Measurements from ENCODE around the gene ATP1A2. TPM values are rescaled to one million over a fixed set of nuclear protein-coding genes. Genes with fewer than 3 reads are reported as not detected.

The ATP1A2 gene
- total RNA-seq, 2 experiments from 2014 or later: not detected

- Mint-ChIP-seq H3K36me3 (ENCODE audit: low read depth) (no peaks in the 10 kb centered on the region), H3K4me3 (no peak overlapping the region), H3K4me1 (ENCODE audit: low read depth) (no peaks in the 10 kb centered on the region), H3K9me3 (ENCODE audit: insufficient read depth) (no peaks in the 10 kb centered on the region), H3K27me3 (ENCODE audit: low read depth) (peaks cover 18% of the 10 kb centered on the region), H3K27ac (no peak overlapping the region)
- POLR2A ChIA-PET: no interaction called here
- CTCF ChIA-PET: interaction anchor here (2.3 kb wide), 1 partner anchor 59 kb away, joined by 5 read pairs; no protein-coding TSS in a partner anchor
- no peak for DNase-seq
- no peak for ATAC-seq
Observed at GRCh38 chr1:160137216-160137862, 21.8 kb downstream of the ATP1A2 start.

GRCh38 chr1:160139840-160140239, 24.3 kb downstream of the ATP1A2 start:
- POLR2A ChIA-PET: no interaction called here
- CTCF ChIA-PET: no interaction called here
- Mint-ChIP-seq H3K4me1 (ENCODE audit: low read depth) (no peaks in the 10 kb centered on the region), H3K27me3 (ENCODE audit: low read depth) (peaks cover 13% of the 10 kb centered on the region), H3K36me3 (ENCODE audit: low read depth) (no peaks in the 10 kb centered on the region), H3K4me3 (no peak overlapping the region), H3K27ac (no peak overlapping the region), H3K9me3 (ENCODE audit: insufficient read depth) (no peaks in the 10 kb centered on the region)
- DNase-seq (no peak), ATAC-seq (no peak)

DNA sequence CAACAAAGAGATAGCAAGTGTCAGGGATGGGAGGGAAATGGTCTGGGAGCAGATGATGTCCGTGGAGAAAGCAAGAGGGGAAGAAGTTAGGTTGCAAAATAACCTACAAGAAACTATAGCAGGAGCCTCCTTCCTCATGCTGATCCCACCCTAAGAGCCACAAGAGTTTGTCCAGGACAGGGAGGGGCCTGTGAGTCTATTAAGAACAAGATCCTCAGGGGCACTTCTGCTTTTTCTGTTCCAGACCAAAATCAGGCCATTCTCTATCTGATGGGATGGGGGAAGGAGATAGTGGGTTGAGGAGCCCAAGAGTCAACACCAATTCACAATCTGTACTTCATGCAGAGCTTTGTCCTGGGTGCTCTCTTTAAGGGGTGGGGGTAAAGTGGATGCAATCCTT, 28.1 kb downstream of the ATP1A2 start:
- Mint-ChIP-seq H3K27ac (no peak overlapping the region), H3K9me3 (ENCODE audit: insufficient read depth) (no peaks in the 10 kb centered on the region), H3K36me3 (ENCODE audit: low read depth) (no peaks in the 10 kb centered on the region), H3K4me3 (no peak overlapping the region), H3K4me1 (ENCODE audit: low read depth) (no peaks in the 10 kb centered on the region), H3K27me3 (ENCODE audit: low read depth) (peaks cover 13% of the 10 kb centered on the region)
- POLR2A ChIA-PET: no interaction called here
- DNase-seq (no peak), ATAC-seq (no peak)
- CTCF ChIA-PET: no interaction called here

DNA sequence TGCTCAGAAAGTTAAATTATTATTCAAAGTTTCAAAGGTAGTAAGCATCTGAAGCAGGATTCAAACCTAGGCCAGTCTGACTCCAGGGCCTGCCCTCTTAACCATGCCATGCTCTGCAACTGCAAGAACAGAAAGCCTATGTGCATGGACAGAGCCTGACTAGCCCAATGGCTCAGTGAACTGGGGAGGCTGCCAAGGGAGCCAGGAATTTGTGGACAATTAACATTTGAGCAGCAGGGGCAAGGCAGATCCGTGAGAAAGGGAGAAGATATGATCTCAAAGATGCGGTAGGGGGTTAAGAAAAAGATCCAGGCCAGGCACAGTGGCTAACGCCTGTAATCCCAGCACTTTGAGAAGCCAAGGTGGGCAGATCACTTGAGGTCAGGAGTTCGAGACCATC, 29.4 kb downstream of the ATP1A2 start:
- Mint-ChIP-seq H3K27me3 (ENCODE audit: low read depth) (peaks cover 11% of the 10 kb centered on the region), H3K9me3 (ENCODE audit: insufficient read depth) (no peaks in the 10 kb centered on the region), H3K4me3 (no peak overlapping the region), H3K27ac (no peak overlapping the region), H3K36me3 (ENCODE audit: low read depth) (no peaks in the 10 kb centered on the region), H3K4me1 (ENCODE audit: low read depth) (no peaks in the 10 kb centered on the region)
- ChIA-PET CTCF (interaction anchor here (0.9 kb wide), 1 partner anchor 107 kb away, joined by 3 read pairs; no protein-coding TSS in a partner anchor), POLR2A (no interaction called here)
- DNase-seq (no peak), ATAC-seq (no peak)

- no peak for DNase-seq
- Mint-ChIP-seq H3K27ac (no peak overlapping the region), H3K4me3 (no peak overlapping the region), H3K9me3 (ENCODE audit: insufficient read depth) (no peaks in the 10 kb centered on the region), H3K4me1 (ENCODE audit: low read depth) (no peaks in the 10 kb centered on the region), H3K36me3 (ENCODE audit: low read depth) (no peaks in the 10 kb centered on the region), H3K27me3 (ENCODE audit: low read depth) (peaks cover 9% of the 10 kb centered on the region)
- POLR2A ChIA-PET: no interaction called here
- ATAC-seq: no peak
- CTCF ChIA-PET: no interaction called here
Observed at GRCh38 chr1:160146107-160146506, 30.5 kb downstream of the ATP1A2 start.

DNA sequence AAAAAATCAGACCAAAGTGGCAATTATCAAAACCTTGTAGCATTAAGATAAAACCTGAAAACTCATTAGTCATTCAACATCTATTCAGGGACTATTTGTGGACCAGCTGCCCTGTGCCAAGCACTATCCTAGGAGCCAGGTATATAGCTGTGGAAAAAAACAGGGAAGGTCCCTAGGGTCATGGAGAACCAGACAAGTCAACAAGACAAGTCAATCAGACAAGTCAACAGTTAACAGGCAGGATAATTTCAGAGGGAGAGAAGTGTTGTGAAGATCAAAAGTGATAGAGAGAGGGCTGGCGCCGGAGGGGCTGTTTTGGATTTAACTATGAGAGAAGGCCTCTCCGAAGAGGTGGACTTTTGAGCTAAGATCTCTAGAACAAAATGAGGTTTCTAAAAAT, 32.6 kb downstream of the ATP1A2 start:
- H3K9me3 Mint-ChIP-seq (ENCODE audit: insufficient read depth): no peaks in the 10 kb centered on the region
- DNase-seq: no peak
- no peak overlapping the region for H3K4me3 Mint-ChIP-seq
- H3K27ac Mint-ChIP-seq: no peak overlapping the region
- CTCF ChIA-PET: no interaction called here
- H3K27me3 Mint-ChIP-seq (ENCODE audit: low read depth): peaks cover 6% of the 10 kb centered on the region
- no peaks in the 10 kb centered on the region for H3K36me3 Mint-ChIP-seq (ENCODE audit: low read depth)
- POLR2A ChIA-PET: no interaction called here
- no peaks in the 10 kb centered on the region for H3K4me1 Mint-ChIP-seq (ENCODE audit: low read depth)
- ATAC-seq: no peak

GRCh38 chr1:160149233-160149632, 33.7 kb downstream of the ATP1A2 start:
- ChIA-PET CTCF (no interaction called here), POLR2A (interaction anchor here (0.5 to 0.6 kb wide), 2 partner anchors 45 to 162 kb away, joined by 3 to 4 read pairs; no protein-coding TSS in a partner anchor)
- Mint-ChIP-seq H3K4me3 (no peak overlapping the region), H3K27ac (no peak overlapping the region), H3K4me1 (ENCODE audit: low read depth) (no peaks in the 10 kb centered on the region), H3K9me3 (ENCODE audit: insufficient read depth) (no peaks in the 10 kb centered on the region), H3K36me3 (ENCODE audit: low read depth) (no peaks in the 10 kb centered on the region), H3K27me3 (ENCODE audit: low read depth) (peaks cover 2% of the 10 kb centered on the region)
- DNase-seq (no peak), ATAC-seq (no peak)

GRCh38 chr1:160149716-160150115, 34.2 kb downstream of the ATP1A2 start:
- Mint-ChIP-seq H3K36me3 (ENCODE audit: low read depth) (no peaks in the 10 kb centered on the region), H3K27me3 (ENCODE audit: low read depth) (peaks cover 2% of the 10 kb centered on the region), H3K4me1 (ENCODE audit: low read depth) (no peaks in the 10 kb centered on the region), H3K4me3 (no peak overlapping the region), H3K27ac (no peak overlapping the region), H3K9me3 (ENCODE audit: insufficient read depth) (no peaks in the 10 kb centered on the region)
- POLR2A ChIA-PET: interaction anchor here (0.5 to 0.6 kb wide), 2 partner anchors 46 to 161 kb away, joined by 3 to 4 read pairs; no protein-coding TSS in a partner anchor
- CTCF ChIA-PET: no interaction called here
- ATAC-seq (no peak), DNase-seq (no peak)

GRCh38 chr1:160151303-160151702, 35.7 kb downstream of the ATP1A2 start, which contains the start of gene ATP1A4:
Gene ATP1A4, plus strand, starts transcription at chr1:160151603. Its CDS starts 438 bp downstream, at chr1:160152041.
- ChIA-PET POLR2A (no interaction called here), CTCF (no interaction called here)
- Mint-ChIP-seq H3K27ac (no peak within 1 kb of the TSS), H3K4me3 (no peak within 1 kb of the TSS), H3K4me1 (ENCODE audit: low read depth) (no peaks in the 10 kb centered on the region), H3K9me3 (ENCODE audit: insufficient read depth) (no peaks in the 10 kb centered on the region), H3K36me3 (ENCODE audit: low read depth) (no peaks in the 10 kb centered on the region), H3K27me3 (ENCODE audit: low read depth) (peaks cover 9% of the 10 kb centered on the region)
- no peak for ATAC-seq
- no peak for DNase-seq

DNA sequence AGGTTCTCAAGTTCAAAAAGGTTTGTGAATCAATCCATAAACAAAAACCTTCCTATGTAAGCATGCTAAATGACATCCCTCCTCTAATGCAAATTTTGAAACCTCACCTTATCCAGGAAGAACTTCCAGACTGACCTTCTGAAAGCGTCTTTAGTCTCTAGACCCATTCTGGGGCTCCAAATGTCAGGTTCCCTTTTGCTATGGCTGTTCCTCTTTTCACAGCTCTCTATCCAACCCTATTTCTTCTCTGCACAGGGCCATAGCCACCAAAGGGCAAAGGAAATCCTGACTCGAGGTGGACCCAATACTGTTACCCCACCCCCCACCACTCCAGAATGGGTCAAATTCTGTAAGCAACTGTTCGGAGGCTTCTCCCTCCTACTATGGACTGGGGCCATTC, 39.2 kb downstream of the ATP1A2 start:
- no peak for DNase-seq
- no peaks in the 10 kb centered on the region for H3K4me1 Mint-ChIP-seq (ENCODE audit: low read depth)
- no peaks in the 10 kb centered on the region for H3K36me3 Mint-ChIP-seq (ENCODE audit: low read depth)
- CTCF ChIA-PET: interaction anchor here (1.0 kb wide), 1 partner anchor 13 kb away, joined by 3 read pairs; no protein-coding TSS in a partner anchor
- POLR2A ChIA-PET: no interaction called here
- no peak overlapping the region for H3K27ac Mint-ChIP-seq
- ATAC-seq: no peak
- no peak overlapping the region for H3K4me3 Mint-ChIP-seq
- no peaks in the 10 kb centered on the region for H3K9me3 Mint-ChIP-seq (ENCODE audit: insufficient read depth)
- peaks cover 24% of the 10 kb centered on the region for H3K27me3 Mint-ChIP-seq (ENCODE audit: low read depth)

- H3K27me3 Mint-ChIP-seq (ENCODE audit: low read depth): peaks cover 29% of the 10 kb centered on the region
- H3K27ac Mint-ChIP-seq: no peak overlapping the region
- ATAC-seq: no peak
- CTCF ChIA-PET: interaction anchor here (0.6 kb wide), 1 partner anchor 95 kb away, joined by 3 read pairs; no protein-coding TSS in a partner anchor
- no peak for DNase-seq
- no peaks in the 10 kb centered on the region for H3K4me1 Mint-ChIP-seq (ENCODE audit: low read depth)
- H3K36me3 Mint-ChIP-seq (ENCODE audit: low read depth): no peaks in the 10 kb centered on the region
- POLR2A ChIA-PET: interaction anchor here (1.3 kb wide), 1 partner anchor 106 kb away, joined by 4 read pairs; the partner anchor contains the start of gene DCAF8
- H3K9me3 Mint-ChIP-seq (ENCODE audit: insufficient read depth): no peaks in the 10 kb centered on the region
- no peak overlapping the region for H3K4me3 Mint-ChIP-seq
Observed at GRCh38 chr1:160156361-160156760, 40.8 kb downstream of the ATP1A2 start.

DNA sequence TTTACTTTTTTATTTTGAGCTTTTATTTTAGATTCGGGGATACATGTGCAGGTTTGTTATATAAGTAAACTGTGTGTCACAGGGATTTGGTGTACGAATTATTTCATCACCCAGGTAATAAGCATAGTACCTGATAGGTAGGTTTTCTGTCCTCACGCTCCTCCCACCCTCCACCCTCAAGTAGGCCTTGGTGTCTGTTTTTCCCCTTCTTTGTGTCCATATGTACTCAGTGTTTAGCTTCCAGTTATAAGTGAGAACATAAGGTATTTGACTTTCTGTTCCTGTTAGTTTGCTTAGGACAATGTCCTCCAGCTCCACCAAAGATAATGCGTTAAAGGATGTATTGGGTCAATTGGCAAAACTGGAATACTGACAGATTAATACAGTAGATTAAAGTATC, 41.6 kb downstream of the ATP1A2 start:
- Mint-ChIP-seq H3K27me3 (ENCODE audit: low read depth) (peaks cover 32% of the 10 kb centered on the region), H3K9me3 (ENCODE audit: insufficient read depth) (no peaks in the 10 kb centered on the region), H3K36me3 (ENCODE audit: low read depth) (no peaks in the 10 kb centered on the region), H3K4me1 (ENCODE audit: low read depth) (no peaks in the 10 kb centered on the region), H3K4me3 (no peak overlapping the region), H3K27ac (no peak overlapping the region)
- POLR2A ChIA-PET: interaction anchor here (1.3 kb wide), 1 partner anchor 105 kb away, joined by 4 read pairs; the partner anchor contains the start of gene DCAF8
- CTCF ChIA-PET: no interaction called here
- DNase-seq (no peak), ATAC-seq (no peak)
